Thymus (tissue), 11 donors: ENCODE measurements around the gene SLC37A1. TPM values are rescaled to one million over a fixed set of nuclear protein-coding genes. Genes with fewer than 3 reads are reported as not detected.

ENCODE experiments used
- DNase-seq, 9 donors: peaks; one replicate each; pipeline ENCODE4 v3.0.0-alpha.2; 2013; ENCODE audit warnings: low spot score in 9 of 9, low read depth in 6 of 9, missing footprints in 1 of 9
- H3K27ac ChIP-seq, 2 donors: one replicate each; pipeline ENCODE4 v1.5.1; 2013; ENCODE audit warnings: control low read depth in 1 of 2, low read depth in 1 of 2, low read length in 1 of 2, mild to moderate bottlenecking in 1 of 2, moderate library complexity in 1 of 2
- H3K27me3 ChIP-seq, 2 donors: one replicate each; pipeline ENCODE4 v1.5.1; 2013; ENCODE audit warnings: low read length in 1 of 2; ENCODE audit not compliant: control insufficient read depth in 2 of 2, insufficient read depth in 1 of 2
- H3K36me3 ChIP-seq, 2 donors: one replicate each; pipeline ENCODE4 v1.5.1; 2013; ENCODE audit warnings: low read length in 1 of 2, mild to moderate bottlenecking in 1 of 2, moderate library complexity in 1 of 2; ENCODE audit not compliant: control insufficient read depth in 2 of 2, insufficient read depth in 2 of 2
- H3K4me1 ChIP-seq, 2 donors: one replicate each; pipeline ENCODE4 v1.5.1; 2013; ENCODE audit warnings: low read length in 2 of 2; ENCODE audit not compliant: control insufficient read depth in 2 of 2, insufficient read depth in 2 of 2
- H3K4me3 ChIP-seq, 2 donors: one replicate each; pipeline ENCODE4 v1.5.1; 2013; ENCODE audit warnings: low read length in 2 of 2, control low read depth in 1 of 2, mild to moderate bottlenecking in 1 of 2
- H3K9me3 ChIP-seq, 2 donors: one replicate each; pipeline ENCODE4 v1.5.1; 2013; ENCODE audit warnings: low read length in 1 of 2, mild to moderate bottlenecking in 1 of 2; ENCODE audit not compliant: control insufficient read depth in 2 of 2, insufficient read depth in 1 of 2
- WGBS: extraction: QIAGEN DNeasy Blood & Tissue Kit; methylation state at CpG from one replicate; pipeline ENCODE4 v1.1.7; 2013; 5-methylcytosine and 5-hydroxymethylcytosine counted together
- polyA plus RNA-seq: library from polyadenylated mRNA; stranded (reverse); fragments of 200-250 nt; gene quantifications from one replicate; pipeline ENCODE4 v1.2.3, GENCODE V29; 2013
- total RNA-seq: library from RNA; stranded (reverse); fragments of 120-200 nt; gene quantifications from one replicate; pipeline ENCODE4 v1.2.4, GENCODE V29; 2013
- donor health status: healthy.

The SLC37A1 gene
- total and polyA plus RNA-seq, 2 donors: 9.0 to 9.2 TPM

DNA sequence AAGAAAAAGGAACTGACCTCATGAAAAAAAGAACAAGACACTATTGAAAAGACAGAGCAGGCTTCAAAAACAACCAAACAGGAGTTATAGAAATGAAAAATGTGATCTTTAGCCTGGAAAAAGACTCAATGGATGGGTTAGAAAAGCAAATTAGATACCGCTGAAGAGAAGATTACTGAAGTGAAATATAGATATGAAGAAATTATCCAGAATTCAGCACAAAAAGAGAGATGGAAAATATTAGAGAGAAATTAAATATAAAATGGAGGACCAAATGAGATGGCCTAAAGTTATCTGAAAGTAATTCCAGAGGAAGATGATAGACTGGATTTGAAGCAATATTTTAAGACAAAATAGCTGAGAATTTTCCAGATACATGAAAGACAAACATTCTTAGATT is 63.0 kb downstream of the SLC37A1 start:
- Histone ChIP-seq H3K4me3 (no peak overlapping the region), H3K36me3 (peaks cover 9 to 14% of the 10 kb centered on the region in 2 donors), H3K9me3 (peaks cover 0 to 4% of the 10 kb centered on the region in 2 donors), H3K27me3 (no peaks in the 10 kb centered on the region), H3K27ac (no peak overlapping the region), H3K4me1 (peaks cover 0 to 8% of the 10 kb centered on the region in 2 donors)
- 100% methylated on average over 1 of the region's 1 CpG for WGBS
- no peak for DNase-seq

DNA sequence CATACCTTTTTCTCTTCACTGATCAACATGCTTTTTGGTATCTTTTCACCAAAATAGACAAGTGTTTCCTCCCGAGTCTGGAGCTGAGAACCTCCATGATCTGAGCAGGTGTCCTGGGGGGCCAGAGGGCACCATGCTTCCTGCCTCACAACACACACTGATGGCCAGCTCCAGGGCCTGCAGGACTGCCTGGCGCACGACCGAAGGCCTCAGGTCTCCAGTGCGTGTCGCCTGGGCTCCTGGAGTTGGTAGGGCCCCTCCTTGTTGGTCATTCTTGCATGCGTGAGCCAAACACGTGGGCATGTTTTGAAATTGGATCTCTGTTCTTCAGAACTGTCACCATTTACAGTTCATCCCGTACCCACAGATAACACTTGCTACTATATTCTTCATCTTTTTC is 64.4 kb downstream of the SLC37A1 start:
- Histone ChIP-seq H3K27me3 (no peaks in the 10 kb centered on the region), H3K27ac (no peak overlapping the region), H3K4me1 (peaks cover 0 to 10% of the 10 kb centered on the region in 2 donors), H3K9me3 (peaks cover 0 to 4% of the 10 kb centered on the region in 2 donors), H3K36me3 (peaks cover 5 to 7% of the 10 kb centered on the region in 2 donors), H3K4me3 (no peak overlapping the region)
- DNase-seq: no peak
- 97% methylated on average over 9 of the region's 9 CpGs for WGBS

DNA sequence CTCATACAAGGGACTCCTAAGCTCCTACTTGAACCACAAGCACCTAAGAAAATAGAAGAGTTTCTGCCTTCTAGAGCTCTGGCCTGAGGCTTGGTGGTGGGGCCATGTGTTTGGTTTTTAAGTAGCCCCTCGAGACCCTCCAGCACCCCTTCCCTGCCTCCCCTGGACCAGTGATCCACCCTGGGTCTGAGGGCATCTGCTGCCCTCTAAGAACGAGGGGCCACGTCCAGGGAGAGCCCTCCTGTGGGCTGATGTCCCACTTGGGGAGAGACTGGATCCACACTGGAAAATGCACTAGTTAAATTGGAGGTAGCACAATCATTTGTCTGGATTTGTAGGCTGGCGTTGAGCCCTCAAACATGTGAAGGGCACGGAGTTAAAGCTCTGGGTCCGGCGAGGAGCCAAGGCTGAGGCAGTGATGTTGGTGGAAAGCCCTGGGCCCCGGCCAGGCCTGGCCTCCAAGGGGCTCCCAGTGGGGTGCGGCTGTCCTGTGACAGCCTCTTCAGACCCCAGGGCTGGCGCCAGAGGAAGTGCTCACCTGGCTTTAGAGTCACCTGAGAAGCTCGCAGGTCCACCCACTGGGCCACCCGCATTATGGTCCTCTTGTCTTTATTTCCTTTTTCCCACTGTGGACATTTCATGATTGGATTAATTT is 65.2 kb downstream of the SLC37A1 start:
- peaks cover 0 to 18% of the 10 kb centered on the region in 2 donors for H3K4me1 ChIP-seq
- no peak for DNase-seq
- peaks cover 4 to 5% of the 10 kb centered on the region in 2 donors for H3K36me3 ChIP-seq
- no peak overlapping the region for H3K27ac ChIP-seq
- 98% methylated on average over 12 of the region's 12 CpGs for WGBS
- H3K9me3 ChIP-seq: peaks cover 0 to 4% of the 10 kb centered on the region in 2 donors
- H3K4me3 ChIP-seq: no peak overlapping the region
- no peaks in the 10 kb centered on the region for H3K27me3 ChIP-seq

DNA sequence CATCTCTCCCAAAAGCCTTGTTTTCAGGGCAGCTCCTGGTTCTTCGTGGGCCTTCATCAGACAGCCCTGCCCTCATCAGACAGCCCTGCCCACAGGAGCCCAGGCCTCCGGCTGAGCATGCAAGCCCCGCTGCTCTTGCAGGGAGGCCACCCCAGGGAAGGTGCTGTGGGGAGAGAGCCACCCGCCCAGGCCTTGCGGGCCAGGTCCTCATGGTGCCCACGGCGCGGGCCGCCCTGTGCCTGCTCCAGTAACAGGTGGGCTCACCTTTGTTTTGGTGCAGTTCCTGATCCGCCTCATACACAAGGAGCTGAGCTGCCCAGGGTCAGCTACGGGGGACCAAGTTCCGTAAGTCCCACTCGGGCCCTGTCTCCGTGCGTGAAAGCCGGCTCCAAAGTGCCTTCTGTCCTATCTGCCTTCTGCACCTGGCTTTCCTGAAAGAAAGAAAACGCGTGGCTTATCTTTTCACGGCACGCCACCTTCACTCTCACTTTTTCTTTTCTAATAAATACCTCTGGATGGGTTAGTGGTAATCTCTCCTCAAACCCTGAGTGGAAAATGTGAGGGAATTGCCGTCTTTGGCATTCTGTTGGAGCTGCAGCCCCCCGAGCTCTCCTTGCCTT is 65.9 kb downstream of the SLC37A1 start:
- Histone ChIP-seq H3K27me3 (no peaks in the 10 kb centered on the region), H3K4me3 (no peak overlapping the region), H3K27ac (no peak overlapping the region), H3K4me1 (peaks cover 0 to 18% of the 10 kb centered on the region in 2 donors), H3K9me3 (peaks cover 0 to 4% of the 10 kb centered on the region in 2 donors), H3K36me3 (peaks cover 4 to 5% of the 10 kb centered on the region in 2 donors)
- 93% methylated on average over 22 of the region's 22 CpGs for WGBS
- no peak for DNase-seq

DNA sequence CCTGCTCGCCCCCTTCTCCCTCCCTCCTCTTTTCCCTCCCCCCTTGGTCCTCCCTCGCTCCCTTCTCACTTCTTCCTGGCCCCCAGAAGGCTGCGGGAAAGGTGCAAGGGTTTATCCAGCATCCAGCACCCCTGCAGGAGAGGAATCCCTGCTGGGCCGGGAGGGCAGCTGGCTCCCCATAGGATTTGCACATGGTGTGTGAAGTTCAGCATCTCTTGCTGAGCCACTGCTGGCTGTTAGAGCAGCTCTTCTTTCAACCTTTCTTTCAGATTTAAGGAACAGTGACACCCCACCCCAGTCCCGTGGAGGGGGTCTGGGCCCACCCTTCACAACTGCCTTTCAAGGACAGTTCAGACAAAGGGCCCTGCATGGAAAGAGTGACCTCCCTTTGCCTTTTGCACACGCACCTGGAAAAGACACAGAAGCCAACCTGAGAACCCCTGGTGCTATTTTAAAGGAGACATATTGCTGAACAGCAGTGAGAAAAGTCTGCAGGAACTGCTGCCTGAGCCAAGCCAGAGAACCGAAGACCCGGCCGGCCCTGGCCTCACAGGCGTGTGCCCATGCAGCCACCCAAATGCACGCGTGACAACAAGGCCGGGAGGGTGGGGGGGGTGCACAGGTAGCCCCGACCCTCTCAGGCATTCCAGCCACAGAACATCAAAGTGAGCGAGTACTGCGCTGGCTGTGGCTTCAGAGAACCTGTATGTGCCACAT is 66.6 kb downstream of the SLC37A1 start:
- WGBS: 98% methylated on average over 16 of the region's 16 CpGs
- H3K9me3 ChIP-seq: peaks cover 0 to 4% of the 10 kb centered on the region in 2 donors
- H3K27ac ChIP-seq: no peak overlapping the region
- H3K36me3 ChIP-seq: peaks cover 0 to 3% of the 10 kb centered on the region in 2 donors
- peaks cover 0 to 16% of the 10 kb centered on the region in 2 donors for H3K4me1 ChIP-seq
- H3K27me3 ChIP-seq: no peaks in the 10 kb centered on the region
- no peak overlapping the region for H3K4me3 ChIP-seq
- DNase-seq: no peak

DNA sequence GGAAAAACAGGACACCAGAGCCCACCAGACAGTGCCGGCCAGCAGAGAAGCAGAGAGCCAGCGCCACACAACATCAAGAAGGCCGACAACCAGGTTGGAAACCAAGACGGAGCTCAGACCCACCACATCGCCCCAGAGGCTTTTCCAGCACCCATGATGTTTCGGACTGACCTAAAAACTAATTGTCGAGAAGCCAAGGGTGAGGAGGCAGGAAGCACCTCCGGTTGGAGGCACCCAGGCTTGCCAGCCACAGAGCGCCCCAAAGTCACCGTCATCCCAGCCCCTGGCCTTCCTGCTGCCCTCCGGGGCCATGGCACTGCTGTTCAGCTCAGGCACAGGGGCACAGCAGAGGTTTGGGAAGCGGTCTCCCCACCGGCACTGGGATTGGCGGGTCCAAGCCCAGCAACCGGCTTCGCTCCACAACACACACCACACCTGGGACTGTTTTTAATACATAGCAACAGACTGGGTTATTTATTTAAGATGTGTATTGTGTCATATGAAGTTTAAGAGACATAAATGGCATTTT is 67.2 kb downstream of the SLC37A1 start:
- Histone ChIP-seq H3K27ac (no peak overlapping the region), H3K4me1 (peaks cover 0 to 16% of the 10 kb centered on the region in 2 donors), H3K4me3 (no peak overlapping the region), H3K27me3 (no peaks in the 10 kb centered on the region), H3K9me3 (peaks cover 0 to 4% of the 10 kb centered on the region in 2 donors), H3K36me3 (no peaks in the 10 kb centered on the region)
- DNase-seq: no peak
- 96% methylated on average over 16 of the region's 16 CpGs for WGBS

DNA sequence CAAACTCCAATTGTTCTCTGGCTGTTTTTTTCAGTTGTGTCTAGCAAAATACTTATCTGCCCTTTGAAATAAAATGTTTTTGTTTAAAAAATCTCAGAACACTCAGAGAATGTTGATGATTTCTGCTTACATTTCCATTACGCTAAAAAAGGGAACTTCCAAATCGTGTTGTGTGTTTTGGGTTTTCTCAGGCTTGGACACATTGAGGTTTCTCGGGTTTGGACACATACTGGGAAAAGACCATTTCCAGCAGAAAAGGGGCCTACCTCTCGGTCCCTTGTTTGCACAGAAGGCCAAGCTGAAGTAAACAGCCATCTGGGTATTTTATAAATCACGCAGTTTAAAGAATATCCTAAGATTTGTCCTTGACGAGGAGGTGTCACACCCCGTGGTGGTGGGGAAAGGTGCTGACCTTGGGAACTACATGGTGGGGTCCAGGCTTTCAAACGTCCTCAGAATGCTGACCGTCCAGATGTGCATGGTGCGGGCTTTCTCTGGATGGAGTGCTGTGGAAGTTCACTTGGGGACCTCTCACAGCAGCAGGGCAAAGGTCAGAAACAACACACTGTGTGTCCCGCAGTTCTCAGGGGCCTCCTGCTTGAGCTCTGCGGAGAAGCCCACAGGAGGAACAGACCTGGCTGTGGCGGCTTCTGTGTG is 67.8 kb downstream of the SLC37A1 start:
- Histone ChIP-seq H3K27me3 (no peaks in the 10 kb centered on the region), H3K27ac (no peak overlapping the region), H3K36me3 (no peaks in the 10 kb centered on the region), H3K4me1 (peaks cover 0 to 16% of the 10 kb centered on the region in 2 donors), H3K4me3 (no peak overlapping the region), H3K9me3 (no peaks in the 10 kb centered on the region)
- no peak for DNase-seq
- WGBS: 95% methylated on average over 13 of the region's 13 CpGs

DNA sequence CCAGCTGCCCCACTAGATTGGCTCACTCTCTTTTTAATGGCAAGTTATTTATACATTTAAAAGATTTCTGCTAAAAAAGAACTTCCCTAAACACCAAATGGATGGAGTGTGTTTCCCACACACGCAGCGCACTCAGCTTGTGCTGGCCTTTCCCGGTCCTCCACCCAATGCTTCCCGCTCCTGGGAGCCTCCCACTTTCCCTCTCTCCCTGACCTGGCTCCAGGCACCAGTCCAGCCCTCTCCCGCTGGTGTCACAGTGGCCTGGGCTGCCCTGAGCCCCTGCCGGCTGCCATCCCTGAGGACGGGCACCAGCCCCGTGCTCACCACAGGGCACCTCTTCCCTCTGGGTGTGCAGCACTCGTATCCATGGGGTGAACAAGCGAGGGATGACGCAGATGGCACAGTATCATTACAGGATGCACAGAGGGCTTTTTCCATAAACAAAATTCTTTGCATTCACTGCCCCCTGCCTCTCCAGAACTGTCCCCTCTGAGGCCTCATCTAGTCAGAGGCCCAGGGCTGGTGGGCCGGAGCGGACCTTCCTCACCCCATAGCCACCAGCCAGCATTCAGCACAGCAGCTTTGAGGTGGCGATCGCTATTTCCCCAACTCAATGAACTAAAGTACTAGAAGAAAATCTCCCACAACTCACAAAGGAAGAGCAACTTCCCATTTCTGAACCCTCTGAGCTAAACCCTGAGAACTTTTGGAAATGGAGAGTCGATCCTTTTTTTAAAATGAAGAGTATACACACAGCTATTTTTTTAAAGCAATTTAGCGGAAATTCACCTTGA is 68.5 kb downstream of the SLC37A1 start:
- DNase-seq: no peak
- peaks cover 0 to 16% of the 10 kb centered on the region in 2 donors for H3K4me1 ChIP-seq
- 94% methylated on average over 17 of the region's 17 CpGs for WGBS

More for the DNA sequence above, 68.5 kb downstream of the SLC37A1 start:
- Histone ChIP-seq H3K36me3 (no peaks in the 10 kb centered on the region), H3K27me3 (no peaks in the 10 kb centered on the region), H3K9me3 (no peaks in the 10 kb centered on the region), H3K27ac (peak overlapping the region in 1 of 2 donors; percentile 6), H3K4me3 (no peak overlapping the region)
